ENCODE measurements around the gene YTHDF1. TPM values are rescaled to one million over a fixed set of nuclear protein-coding genes. Genes with fewer than 3 reads are reported as not detected.

YTHDF1 gene
- total and polyA plus RNA-seq, 2 of the 8 experiments (the other 6 are each of a cell fraction or from before 2014, with no cell fraction given) = 32.8 to 66.0 TPM

DNA sequence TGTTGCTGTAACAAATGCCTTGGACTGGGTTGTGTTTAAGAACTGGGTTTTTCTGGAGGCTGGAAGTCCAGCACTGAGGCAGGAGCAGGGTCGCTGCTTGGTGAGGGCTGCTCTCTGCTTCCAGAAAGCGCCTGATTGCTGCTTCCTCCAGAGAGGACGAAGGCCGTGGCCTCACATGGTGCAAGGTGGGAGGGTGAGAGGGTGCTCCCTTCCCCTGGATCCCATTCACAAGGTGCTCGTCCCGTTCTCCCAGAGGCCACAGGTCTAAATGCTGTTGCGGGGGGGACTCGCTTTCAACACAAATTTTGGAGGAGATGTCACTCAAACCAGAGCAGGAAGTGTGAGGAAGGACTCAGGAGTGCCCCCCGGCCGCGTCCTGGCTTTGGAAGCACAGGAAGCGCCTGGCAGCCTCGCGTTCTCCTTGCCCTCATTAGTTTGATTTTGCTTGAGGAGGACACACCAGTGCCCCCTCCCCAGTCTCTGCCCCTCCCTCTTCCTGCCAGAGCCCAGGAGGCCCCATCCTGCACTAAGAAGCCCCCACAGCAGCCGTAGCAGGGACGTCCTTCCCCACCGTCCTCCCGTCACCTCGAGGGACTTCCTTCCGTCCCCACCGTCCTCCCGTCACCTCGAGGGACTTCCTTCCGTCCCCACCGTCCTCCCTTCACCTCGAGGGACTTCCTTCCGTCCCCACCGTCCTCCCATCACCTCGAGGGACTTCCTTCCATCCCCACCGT, 46.0 kb upstream of the YTHDF1 start:
- WGBS, 2 experiments (ENCODE audit: extremely low coverage in 1 of 2, insufficient coverage in 1 of 2, insufficient read length in 1 of 2, insufficient replicate concordance in 2 of 2, low coverage in 1 of 2, low lambda C conversion rate in 2 of 2, missing lambda C conversion rate in 1 of 2) = 86% methylated on average over 28 of the region's 30 CpGs; no CpG with 5 or more reads in 1 of the 2 experiments
- FAIRE-seq (no peak), DNase-seq (ENCODE audit: low read depth in 1 of 2, low spot score in 2 of 2) (no peak)
- POLR2A ChIA-PET (ENCODE audit: partially characterized antibody) = interaction anchor here (1.2 kb wide), 1 partner anchor 9 kb away, joined by 3 read pairs; no protein-coding TSS in a partner anchor
- Histone ChIP-seq H3K14ac (ENCODE audit: insufficient read length) (no peak overlapping the region), H3K79me2 (ENCODE audit: control insufficient read depth in 1 of 2, insufficient read depth in 2 of 2, low read length in 2 of 2) (no peaks in the 10 kb centered on the region), H3K4me3 (ENCODE audit: extremely low read depth in 1 of 4, insufficient read depth in 2 of 4, low read depth in 3 of 4, low read length in 4 of 4) (no peak overlapping the region), H3K56ac (replicated peaks; ENCODE audit: insufficient read length, low read depth, low read length) (no peak overlapping the region), H4K5ac (ENCODE audit: insufficient read length, low read depth, low read length) (no peak overlapping the region), H3K27me3 (replicated peaks in 1 of 4; ENCODE audit: control insufficient read depth in 3 of 4, extremely low read depth in 1 of 4, insufficient read depth in 3 of 4, low read length in 3 of 4) (peaks cover 0 to under 1% (median 0%) of the 10 kb centered on the region in 4 experiments; a peak in 2 of 7 replicates), H3K23me2 (ENCODE audit: low read depth, low read length) (no peaks in the 10 kb centered on the region), H3K4me1 (replicated peaks in 1 of 4; ENCODE audit: control insufficient read depth in 3 of 4, insufficient read depth in 4 of 4, low read length in 3 of 4) (no peaks in the 10 kb centered on the region; a peak in 1 of 7 replicates), H3K4ac (replicated peaks; ENCODE audit: insufficient read length, low read depth, low read length) (no peak overlapping the region), H3K9ac (replicated peaks in 1 of 4; ENCODE audit: extremely low read depth in 1 of 4, low read depth in 3 of 4, low read length in 3 of 4) (no peak overlapping the region), H3K23ac (ENCODE audit: insufficient read length) (no peak overlapping the region), H2BK20ac (ENCODE audit: low read length) (no peak overlapping the region), H2BK15ac (ENCODE audit: low read length) (no peak overlapping the region), H4K20me1 (replicated peaks in 1 of 2; ENCODE audit: control insufficient read depth in 1 of 2, insufficient read depth in 2 of 2, low read length in 2 of 2) (peaks cover 0 to 1% of the 10 kb centered on the region in 2 experiments), H2AFZ (ENCODE audit: low read length) (no peak overlapping the region), H3K79me1 (ENCODE audit: low read depth, low read length) (no peaks in the 10 kb centered on the region), H2AK5ac (ENCODE audit: low read depth, low read length) (no peak overlapping the region), H4K8ac (ENCODE audit: extremely low read depth, insufficient read depth, low read length) (peak overlapping the region; percentile 39; the same call in 1 of the 2 replicates), H3K27ac (ENCODE audit: low read depth, low read length) (no peak overlapping the region), H2BK5ac (ENCODE audit: low read depth, low read length) (no peak overlapping the region), H3K36me3 (ENCODE audit: control insufficient read depth in 2 of 4, insufficient read depth in 4 of 4, low read length in 3 of 4) (no peaks in the 10 kb centered on the region), H2BK120ac (replicated peaks; ENCODE audit: low read depth, low read length) (no peak overlapping the region), H4K91ac (replicated peaks; ENCODE audit: insufficient read length, low read length) (peak overlapping the region; percentile 72), H3K9me3 (ENCODE audit: insufficient read depth in 2 of 2, low read depth in 1 of 2, low read length in 1 of 2) (no peaks in the 10 kb centered on the region), H3K4me2 (ENCODE audit: insufficient read depth in 1 of 2, low read depth in 2 of 2, low read length in 2 of 2) (no peak overlapping the region), H2BK12ac (ENCODE audit: low read depth, low read length) (peak overlapping the region; percentile 95), H3K18ac (ENCODE audit: extremely low read depth, low read length) (no peak overlapping the region; the same call in 1 of the 2 replicates)
- TF ChIP-seq CREB1 (IDR thresholded peaks at IDR 0.05) (no peak), NANOG (IDR thresholded peaks at IDR 0.05; ENCODE audit: insufficient read depth, low read depth, low read length, poor library complexity, severe bottlenecking) (no peak)
- CTCF ChIA-PET (ENCODE audit: partially characterized antibody) = no interaction called here

Data from H1 (cell line).